Activated CD4-positive, alpha-beta T cell treated with anti-CD3 and anti-CD28 coated beads, Interleukin-2, amount 10 ng/mL, durations not matched to agents 24 days and 14 days (primary cell): ENCODE measurements around the gene CFD. TPM values are rescaled to one million over a fixed set of nuclear protein-coding genes. Genes with fewer than 3 reads are reported as not detected.
"Not testable (repeated sequence)": the region's sequence is repeated elsewhere in the genome, so short reads cannot be mapped to it uniquely, and the experiment has no call there.

Experiments
- DNase-seq: peaks from one replicate; pipeline ENCODE4 v3.0.0; 2022
- H3K27ac Mint-ChIP-seq: one replicate; pipeline ENCODE4 v1.8.0; 2022; ENCODE audit warnings: mild to moderate bottlenecking, mixed read lengths
- H3K27me3 Mint-ChIP-seq: one replicate; pipeline ENCODE4 v1.8.0; 2022; ENCODE audit warnings: mixed read lengths
- H3K36me3 Mint-ChIP-seq: one replicate; pipeline ENCODE4 v1.8.0; 2022; ENCODE audit warnings: low read depth, mild to moderate bottlenecking, mixed read lengths
- H3K4me1 Mint-ChIP-seq: one replicate; pipeline ENCODE4 v1.8.0; 2021; ENCODE audit warnings: mixed read lengths
- H3K4me3 Mint-ChIP-seq: one replicate; pipeline ENCODE4 v1.8.0; 2022; ENCODE audit warnings: mild to moderate bottlenecking, moderate library complexity, mixed read lengths
- H3K9me3 Mint-ChIP-seq: one replicate; pipeline ENCODE4 v1.8.0; 2021; ENCODE audit warnings: mixed read lengths
- intact Hi-C: fragments of 100-400 bp; cut with micrococcal nuclease; formaldehyde crosslinking; loops from one replicate; pipeline ENCODE4 v1.15.1; 2023
- total RNA-seq: library from RNA; stranded (reverse); gene quantifications from 2 replicates; pipeline ENCODE4 v1.2.3, GENCODE V29; 2022

The CFD gene
- total RNA-seq, 1 donor from 2014 or later, result 2.5 TPM

GRCh38 chr19:868458-869244 is 9.2 kb downstream of the CFD start:
- Mint-ChIP-seq H3K27ac (no peak overlapping the region), H3K4me1 (peaks cover 13% of the 10 kb centered on the region)
- intact Hi-C loops, result no loop called here

DNA sequence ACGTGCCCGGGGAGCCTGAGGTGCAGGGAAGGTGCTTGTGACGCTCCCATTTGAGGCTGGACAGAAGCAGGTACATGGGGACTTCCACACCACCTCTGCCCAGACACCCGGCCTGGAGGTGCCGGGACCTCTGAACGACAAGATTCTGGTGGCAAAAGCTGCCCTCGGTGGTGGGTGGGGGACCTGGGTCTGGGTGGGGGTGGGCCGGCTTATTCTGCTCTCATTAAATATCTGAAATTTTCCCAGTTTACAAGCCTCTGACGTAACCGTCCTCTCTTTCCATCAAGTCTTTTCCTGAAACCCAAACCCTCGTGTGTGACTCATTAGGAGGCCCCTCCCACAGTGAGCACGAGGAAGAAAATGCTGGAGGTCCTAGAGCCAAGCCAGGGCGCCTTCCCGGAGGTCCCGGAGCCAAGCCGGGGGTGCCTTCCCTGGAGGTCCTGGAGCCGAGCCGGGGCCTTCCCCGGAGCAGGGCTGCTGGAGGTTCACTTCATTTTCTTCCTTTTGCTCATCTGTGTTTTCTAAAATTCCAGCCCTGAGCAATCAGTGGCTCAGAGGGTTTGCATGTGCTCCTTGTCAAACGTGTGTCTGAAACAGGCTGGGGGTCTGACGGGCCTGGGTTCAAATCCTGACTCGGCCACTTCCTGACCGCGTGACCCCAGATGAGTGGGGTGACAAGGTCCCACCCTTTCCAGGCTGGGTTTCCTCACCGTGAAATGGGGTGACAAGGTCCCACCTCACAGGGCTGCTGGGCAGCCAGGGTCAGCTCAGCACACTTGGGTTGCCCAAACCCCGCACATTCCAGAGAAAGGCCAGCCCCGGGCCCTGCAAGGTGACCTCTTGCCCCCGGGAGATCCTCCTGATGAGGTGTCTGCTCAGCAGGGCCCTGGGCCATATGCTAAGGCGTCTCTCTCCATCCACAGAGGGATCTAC is 10.0 kb downstream of the CFD start:
- Mint-ChIP-seq H3K9me3 (no peaks in the 10 kb centered on the region), H3K27me3 (no peaks in the 10 kb centered on the region), H3K36me3 (peaks cover 17% of the 10 kb centered on the region), H3K4me1 (peaks cover 11% of the 10 kb centered on the region), H3K27ac (no peak overlapping the region), H3K4me3 (no peak overlapping the region)
- intact Hi-C loops, result no loop called here
- DNase-seq, result no peak

More at GRCh38 chr19:868458-869244, 9.2 kb downstream of the CFD start:
- DNase-seq, result no peak
- no peaks in the 10 kb centered on the region for H3K9me3 Mint-ChIP-seq
- H3K27me3 Mint-ChIP-seq, result no peaks in the 10 kb centered on the region
- no peak overlapping the region for H3K4me3 Mint-ChIP-seq
- H3K36me3 Mint-ChIP-seq, result peaks cover 17% of the 10 kb centered on the region

DNA sequence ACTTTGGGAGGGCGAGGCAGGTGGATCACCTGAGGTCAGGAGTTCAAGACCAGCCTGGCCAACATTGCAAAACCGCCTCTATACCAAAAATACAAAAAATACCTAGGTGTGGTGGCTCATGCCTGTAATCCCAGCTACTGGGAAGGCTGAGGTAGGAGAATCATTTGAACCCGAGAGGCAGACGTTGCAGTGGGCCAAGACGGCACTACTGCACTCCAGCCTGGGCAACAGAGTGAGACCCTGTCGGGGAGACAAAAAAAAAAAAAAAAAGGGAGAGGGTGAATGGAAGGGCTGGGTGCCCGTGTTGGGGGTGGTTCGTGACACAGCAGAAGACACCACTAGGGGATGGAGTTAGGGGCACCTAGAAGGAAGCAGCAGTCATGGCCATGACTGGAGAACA is 10.8 kb downstream of the CFD start:
- H3K27me3 Mint-ChIP-seq, result no peaks in the 10 kb centered on the region
- H3K4me1 Mint-ChIP-seq, result peaks cover 11% of the 10 kb centered on the region
- no peak for DNase-seq
- peaks cover 17% of the 10 kb centered on the region for H3K36me3 Mint-ChIP-seq
- no peaks in the 10 kb centered on the region for H3K9me3 Mint-ChIP-seq
- H3K27ac Mint-ChIP-seq, result peak overlapping the region; percentile 68
- H3K4me3 Mint-ChIP-seq, result no peak overlapping the region
- intact Hi-C loops, result no loop called here

DNA sequence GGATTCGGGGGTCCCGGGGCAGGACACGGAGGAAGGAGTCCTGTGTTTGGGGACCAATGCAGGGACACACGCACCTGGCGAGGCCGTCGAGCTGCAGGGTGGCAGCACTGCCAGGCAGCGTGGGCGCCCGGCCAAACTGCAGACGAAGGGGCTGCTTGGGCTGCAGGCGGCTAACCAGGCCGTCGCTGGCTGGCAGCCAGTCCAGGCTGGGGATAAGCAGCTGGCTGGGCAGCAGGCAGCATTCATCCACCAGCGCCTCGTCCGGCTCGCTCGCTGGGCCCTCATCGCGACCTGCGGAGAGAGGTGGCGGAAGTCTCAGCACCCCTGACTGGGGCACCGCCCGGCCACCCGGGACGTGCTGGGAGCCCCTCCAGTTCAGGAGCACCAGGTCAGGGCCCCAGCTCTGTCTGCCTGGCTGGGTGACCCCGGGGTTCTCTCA is 11.5 kb downstream of the CFD start:
- Mint-ChIP-seq H3K27ac (no peak overlapping the region), H3K9me3 (no peaks in the 10 kb centered on the region), H3K27me3 (no peaks in the 10 kb centered on the region), H3K4me1 (peaks cover 11% of the 10 kb centered on the region), H3K4me3 (no peak overlapping the region), H3K36me3 (peaks cover 17% of the 10 kb centered on the region)
- DNase-seq, result no peak
- intact Hi-C loops, result no loop called here

DNA sequence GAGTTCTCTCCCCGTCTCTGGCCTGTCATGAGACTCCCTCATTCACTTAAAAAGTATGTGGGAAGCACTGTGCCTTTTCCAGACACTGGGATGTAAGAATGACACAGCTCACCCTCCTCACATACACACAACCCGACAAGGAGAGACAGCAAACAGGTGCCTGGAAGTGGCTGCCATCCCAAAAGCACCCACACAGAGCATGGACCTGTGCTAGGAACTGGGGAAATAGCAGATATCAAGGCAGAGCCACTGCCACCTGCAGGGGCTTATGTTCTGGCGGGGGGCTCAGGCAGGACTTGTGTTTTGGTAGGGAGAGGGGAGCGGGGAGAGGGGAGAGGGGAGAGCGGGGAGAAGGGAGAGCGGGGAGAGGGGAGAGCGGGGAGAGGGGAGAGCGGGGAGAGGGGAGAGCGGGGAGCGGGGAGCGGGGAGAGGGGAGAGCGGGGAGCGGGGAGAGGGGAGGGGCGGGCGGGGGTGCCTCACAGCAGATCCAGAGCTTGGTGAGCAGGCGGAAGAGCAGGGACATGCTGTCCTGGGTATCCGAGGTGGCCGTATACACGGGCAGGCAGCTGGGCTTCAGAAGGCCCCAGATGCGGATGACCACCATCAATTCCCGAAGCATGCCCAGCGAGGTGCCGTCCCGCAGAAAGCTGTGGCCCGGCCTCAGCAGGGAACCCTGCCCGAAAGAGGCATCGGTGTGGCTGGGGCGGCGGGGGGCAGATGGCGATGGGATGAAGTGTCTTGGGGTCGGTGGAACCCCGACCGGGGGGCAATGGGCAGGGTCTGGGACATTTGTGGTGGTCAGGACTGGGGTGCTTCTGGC is 12.2 kb downstream of the CFD start:
- Mint-ChIP-seq H3K27me3 (no peaks in the 10 kb centered on the region), H3K27ac (peak overlapping the region; percentile 65), H3K4me1 (peaks cover 11% of the 10 kb centered on the region), H3K9me3 (no peaks in the 10 kb centered on the region), H3K4me3 (peak overlapping the region; percentile 76), H3K36me3 (peaks cover 18% of the 10 kb centered on the region)
- intact Hi-C loops, result loop anchor here (1.0 kb wide), 1 partner anchor 9 kb away; no protein-coding TSS in a partner anchor
- peak; percentile 71 for DNase-seq

DNA sequence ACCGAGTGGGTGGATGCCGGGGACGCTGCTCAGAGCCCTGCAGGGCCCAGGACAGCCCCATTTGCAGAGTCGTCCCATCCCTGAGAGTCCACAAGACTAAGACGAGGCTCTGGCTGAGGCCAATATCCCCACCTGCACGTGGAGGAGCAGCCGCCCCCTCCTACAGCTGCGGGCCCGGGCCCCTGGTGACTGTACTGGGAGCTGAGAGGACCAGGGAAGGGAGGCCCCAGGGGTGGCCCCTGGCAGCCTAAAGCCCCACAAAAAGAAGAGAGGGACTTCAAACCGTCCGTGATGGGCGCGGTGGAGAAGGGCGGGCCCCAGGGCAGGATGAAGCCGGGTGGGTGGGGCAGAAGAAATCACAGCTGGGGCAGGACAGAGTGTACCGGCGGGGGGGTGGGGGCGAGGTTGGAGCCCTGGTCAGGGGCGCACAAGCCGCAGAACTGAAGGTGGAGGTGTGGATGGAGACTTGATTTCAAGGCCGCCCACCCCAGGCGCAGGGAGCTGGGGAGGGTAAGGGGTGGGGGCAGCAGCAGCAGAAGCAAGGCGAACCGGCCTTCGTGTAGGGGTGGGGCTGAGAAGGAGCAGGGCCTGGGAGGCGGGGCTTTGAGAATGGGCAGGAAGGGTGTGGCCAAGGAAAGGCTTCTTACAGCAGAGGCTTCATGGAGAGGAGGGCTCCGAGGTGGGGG is 12.9 kb downstream of the CFD start:
- Mint-ChIP-seq H3K9me3 (no peaks in the 10 kb centered on the region), H3K27ac (peak overlapping the region; percentile 62), H3K4me3 (peak overlapping the region; percentile 76), H3K27me3 (no peaks in the 10 kb centered on the region), H3K36me3 (peaks cover 16% of the 10 kb centered on the region), H3K4me1 (peaks cover 11% of the 10 kb centered on the region)
- peak; percentile 96 for DNase-seq
- intact Hi-C loops, result loop anchor here (1.0 kb wide), 1 partner anchor 10 kb away; no protein-coding TSS in a partner anchor

DNA sequence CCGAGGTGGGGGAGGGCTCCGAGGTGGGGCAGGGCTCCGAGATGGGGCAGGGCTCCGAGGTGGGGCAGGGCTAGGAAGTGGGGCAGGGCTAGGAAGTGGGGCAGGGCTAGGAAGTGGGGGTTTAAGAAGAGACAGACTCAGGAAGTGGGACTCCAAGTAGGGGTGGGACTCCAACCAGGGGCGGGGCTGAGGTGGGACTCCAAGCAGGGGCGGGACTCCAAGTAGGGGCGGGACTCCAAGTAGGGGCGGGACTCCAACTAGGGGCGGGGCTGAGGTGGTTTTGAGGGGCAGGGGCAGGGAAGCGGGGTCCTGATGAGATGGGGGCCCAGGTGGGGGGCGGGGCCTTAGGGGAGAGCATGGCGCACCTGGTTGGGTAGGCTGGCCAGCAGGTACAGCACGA is 13.6 kb downstream of the CFD start:
- H3K4me3 Mint-ChIP-seq, result peak overlapping the region; percentile 62
- intact Hi-C loops, result no loop called here
- DNase-seq, result peak; percentile 94
- no peak overlapping the region for H3K27ac Mint-ChIP-seq
- no peaks in the 10 kb centered on the region for H3K27me3 Mint-ChIP-seq
- H3K4me1 Mint-ChIP-seq, result peaks cover 11% of the 10 kb centered on the region
- peaks cover 13% of the 10 kb centered on the region for H3K36me3 Mint-ChIP-seq
- no peaks in the 10 kb centered on the region for H3K9me3 Mint-ChIP-seq

- Mint-ChIP-seq H3K36me3 (peaks cover 11% of the 10 kb centered on the region), H3K27me3 (no peaks in the 10 kb centered on the region), H3K4me3 (no peak overlapping the region), H3K9me3 (no peaks in the 10 kb centered on the region), H3K27ac (no peak overlapping the region), H3K4me1 (peaks cover 11% of the 10 kb centered on the region)
- DNase-seq, result peak; percentile 64
- intact Hi-C loops, result no loop called here
Measured at GRCh38 chr19:873561-874041, 14.1 kb downstream of the CFD start.

- Mint-ChIP-seq H3K36me3 (peaks cover 9% of the 10 kb centered on the region), H3K9me3 (no peaks in the 10 kb centered on the region), H3K27ac (no peak overlapping the region), H3K27me3 (no peaks in the 10 kb centered on the region), H3K4me3 (no peak overlapping the region), H3K4me1 (peaks cover 10% of the 10 kb centered on the region)
- intact Hi-C loops, result no loop called here
- no peak for DNase-seq
Measured at GRCh38 chr19:875265-875879, 15.9 kb downstream of the CFD start.

- Mint-ChIP-seq H3K9me3 (no peaks in the 10 kb centered on the region), H3K4me3 (no peak overlapping the region), H3K36me3 (peaks cover 8% of the 10 kb centered on the region), H3K27me3 (no peaks in the 10 kb centered on the region), H3K27ac (no peak overlapping the region), H3K4me1 (peaks cover 9% of the 10 kb centered on the region)
- no peak for DNase-seq
- intact Hi-C loops, result no loop called here
Measured at GRCh38 chr19:876089-876488, 16.6 kb downstream of the CFD start.

DNA sequence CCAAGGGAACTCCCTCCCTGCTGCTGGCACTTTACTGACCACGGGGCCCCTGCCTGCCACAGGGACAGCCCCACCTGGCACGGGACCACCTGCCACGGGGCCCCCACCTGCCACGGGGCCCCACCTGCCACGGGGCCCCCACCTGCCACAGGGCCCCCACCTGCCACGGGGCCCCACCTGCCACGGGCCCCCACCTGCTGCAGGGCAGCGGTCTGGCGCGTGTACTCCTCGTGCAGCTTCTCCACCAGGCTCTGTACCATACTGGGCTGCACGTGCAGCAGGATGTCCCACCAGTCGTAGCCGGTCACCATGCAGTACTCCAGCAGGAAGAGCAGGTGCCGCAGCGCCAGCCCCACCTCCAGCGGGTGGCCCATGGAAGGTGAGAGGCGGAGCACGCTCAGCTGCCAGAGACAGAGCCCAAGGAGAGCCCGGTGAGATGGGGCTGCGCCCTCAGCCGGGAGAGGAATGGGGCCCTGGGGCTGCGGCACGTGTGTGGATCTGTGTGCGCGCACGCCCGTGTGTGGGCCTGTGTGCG is 17.4 kb downstream of the CFD start:
- H3K4me3 Mint-ChIP-seq, result no peak overlapping the region
- H3K27me3 Mint-ChIP-seq, result no peaks in the 10 kb centered on the region
- no peaks in the 10 kb centered on the region for H3K9me3 Mint-ChIP-seq
- H3K4me1 Mint-ChIP-seq, result peaks cover 7% of the 10 kb centered on the region
- DNase-seq, result no peak
- H3K36me3 Mint-ChIP-seq, result peaks cover 12% of the 10 kb centered on the region
- intact Hi-C loops, result no loop called here
- no peak overlapping the region for H3K27ac Mint-ChIP-seq

DNA sequence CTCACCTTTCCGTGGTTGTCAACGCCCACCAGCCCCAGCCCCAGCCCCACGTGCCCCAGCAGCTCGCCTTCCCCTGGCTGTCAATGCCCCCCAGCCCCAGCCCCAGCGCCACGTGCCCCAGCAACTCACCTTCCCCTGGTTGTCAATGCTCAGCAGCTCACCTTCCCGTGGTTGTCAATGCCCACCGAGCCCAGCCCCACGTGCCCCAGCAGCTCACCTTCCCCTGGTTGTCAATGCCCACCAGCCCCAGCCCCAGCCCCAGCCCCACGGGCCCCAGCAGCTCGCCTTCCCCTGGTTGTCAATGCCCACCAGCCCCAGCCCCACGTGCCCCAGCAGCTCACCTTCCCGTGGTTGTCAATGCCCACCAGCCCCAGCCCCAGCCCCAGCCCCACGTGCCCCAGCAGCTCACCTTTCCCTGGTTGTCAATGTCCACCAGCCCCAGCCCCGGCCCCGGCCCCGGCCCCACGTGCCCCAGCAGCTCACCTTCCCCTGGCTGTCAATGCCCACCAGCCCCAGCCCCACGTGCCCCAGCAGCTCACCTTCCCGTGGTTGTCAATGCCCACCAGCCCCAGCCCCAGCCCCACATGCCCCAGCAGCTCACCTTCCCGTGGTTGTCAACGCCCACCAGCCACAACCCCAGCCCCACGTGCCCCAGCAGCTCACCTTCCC is 18.7 kb downstream of the CFD start:
- H3K9me3 Mint-ChIP-seq, intact Hi-C loops, H3K27me3 Mint-ChIP-seq, H3K4me1 Mint-ChIP-seq, DNase-seq, H3K4me3 Mint-ChIP-seq, H3K27ac Mint-ChIP-seq: not testable (repeated sequence)
- peaks cover 18% of the 10 kb centered on the region for H3K36me3 Mint-ChIP-seq
